DOHH2 (cell line): ENCODE measurements around the gene BSN.

Experiments
- EZH2phosphoT487 ChIP-seq: fragments of 200-600 bp; sonication (generic); IDR thresholded peaks from 2 replicates; pipeline ENCODE4 v1.6.1; 2017; ENCODE audit warnings: borderline replicate concordance, mild to moderate bottlenecking, antibody characterized with exemption, low read length, moderate library complexity, mixed read lengths
- TF ChIP-seq, protein P1 (sequence below): fragments of 200-600 bp; sonication (generic); IDR thresholded peaks from one replicate; pipeline ENCODE4 v1.5.1; 2014; ENCODE audit warnings: antibody characterized with exemption, mild to moderate bottlenecking, low read depth, low read length; ENCODE audit not compliant: poor library complexity, severe bottlenecking

DNA sequence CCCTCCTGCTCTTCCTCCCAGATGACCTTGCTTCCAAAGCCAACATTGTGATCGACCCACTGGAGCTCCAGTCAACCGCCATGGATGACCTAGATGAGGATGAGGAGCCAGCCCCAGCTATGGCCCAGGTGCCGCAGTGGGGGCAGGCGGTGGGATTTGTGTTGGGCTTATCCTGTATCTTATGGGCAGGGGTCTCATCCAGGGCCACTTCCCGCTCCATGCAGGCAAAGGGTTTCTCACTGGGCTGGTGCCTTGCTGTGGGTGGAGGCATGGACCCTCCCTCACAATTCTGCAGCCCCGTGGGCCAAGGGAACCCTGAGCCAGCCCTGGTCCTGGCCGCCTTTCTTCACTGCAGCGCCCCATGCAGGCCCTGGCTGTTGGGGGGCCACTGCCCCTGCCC is 150.4 kb downstream of the BSN start:
- TF ChIP-seq, protein P1, sequence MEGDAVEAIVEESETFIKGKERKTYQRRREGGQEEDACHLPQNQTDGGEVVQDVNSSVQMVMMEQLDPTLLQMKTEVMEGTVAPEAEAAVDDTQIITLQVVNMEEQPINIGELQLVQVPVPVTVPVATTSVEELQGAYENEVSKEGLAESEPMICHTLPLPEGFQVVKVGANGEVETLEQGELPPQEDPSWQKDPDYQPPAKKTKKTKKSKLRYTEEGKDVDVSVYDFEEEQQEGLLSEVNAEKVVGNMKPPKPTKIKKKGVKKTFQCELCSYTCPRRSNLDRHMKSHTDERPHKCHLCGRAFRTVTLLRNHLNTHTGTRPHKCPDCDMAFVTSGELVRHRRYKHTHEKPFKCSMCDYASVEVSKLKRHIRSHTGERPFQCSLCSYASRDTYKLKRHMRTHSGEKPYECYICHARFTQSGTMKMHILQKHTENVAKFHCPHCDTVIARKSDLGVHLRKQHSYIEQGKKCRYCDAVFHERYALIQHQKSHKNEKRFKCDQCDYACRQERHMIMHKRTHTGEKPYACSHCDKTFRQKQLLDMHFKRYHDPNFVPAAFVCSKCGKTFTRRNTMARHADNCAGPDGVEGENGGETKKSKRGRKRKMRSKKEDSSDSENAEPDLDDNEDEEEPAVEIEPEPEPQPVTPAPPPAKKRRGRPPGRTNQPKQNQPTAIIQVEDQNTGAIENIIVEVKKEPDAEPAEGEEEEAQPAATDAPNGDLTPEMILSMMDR: no peak
- TF ChIP-seq EZH2phosphoT487: no peak
